HepG2 (cell line): ENCODE measurements around the gene SIGLEC6. TPM values are rescaled to one million over a fixed set of nuclear protein-coding genes. Genes with fewer than 3 reads are reported as not detected.
A peak's percentile ranks its signal among the peaks of the same experiment; 100 is the strongest.

Experiments used
- DPF2 ChIP-seq: sonication (generic); formaldehyde crosslinking; IDR thresholded peaks from 2 replicates; pipeline ENCODE4 v1.4.0; 2020; ENCODE audit warnings: mild to moderate bottlenecking, low read depth, missing genetic modification reagents, borderline replicate concordance
- GATAD1 ChIP-seq: IDR thresholded peaks from 2 replicates; pipeline ENCODE4 v1.6.1; 2016; ENCODE audit warnings: missing genetic modification reagents, missing compliant biosample characterization
- KDM5B ChIP-seq: sonication (generic); formaldehyde crosslinking; IDR thresholded peaks from 2 replicates; pipeline ENCODE4 v1.4.0; 2020; ENCODE audit warnings: missing genetic modification reagents, mild to moderate bottlenecking, borderline replicate concordance
- KLF13 ChIP-seq: sonication (generic); formaldehyde crosslinking; IDR thresholded peaks from 2 replicates; pipeline ENCODE4 v1.4.0; 2020; ENCODE audit warnings: mild to moderate bottlenecking, missing genetic modification reagents
- REST ChIP-seq, 2 experiments: IDR thresholded peaks; 2 replicates each; pipeline ENCODE4 v1.6.1; 2011 to 2012; ENCODE audit warnings: low read length in 2 of 2, borderline replicate concordance in 1 of 2, low read depth in 1 of 2, mild to moderate bottlenecking in 1 of 2, moderate library complexity in 1 of 2
- SATB2 ChIP-seq: sonication (generic); formaldehyde crosslinking; IDR thresholded peaks from 2 replicates; pipeline ENCODE4 v1.5.0; 2020; ENCODE audit warnings: missing genetic modification reagents
- SP2 ChIP-seq: sonication (generic); formaldehyde crosslinking; IDR thresholded peaks from 2 replicates; pipeline ENCODE4 v1.5.1; 2020; ENCODE audit warnings: mild to moderate bottlenecking, missing genetic modification reagents
- STAG1 ChIP-seq: sonication (generic); formaldehyde crosslinking; IDR thresholded peaks from 2 replicates; pipeline ENCODE4 v1.4.0; 2020; ENCODE audit warnings: missing genetic modification reagents
- U2AF1 ChIP-seq: fragments of 200-400 bp; formaldehyde crosslinking; optimal IDR thresholded peaks from 2 replicates; pipeline ENCODE3; 2017; ENCODE audit warnings: mild to moderate bottlenecking, low read depth, low read length
- ZBTB25 ChIP-seq: IDR thresholded peaks from 2 replicates; pipeline ENCODE4 v1.6.1; 2018; ENCODE audit warnings: missing genetic modification reagents
- ZFP41 ChIP-seq: sonication (generic); formaldehyde crosslinking; IDR thresholded peaks from 2 replicates; pipeline ENCODE4 v1.4.0; 2020; ENCODE audit warnings: mild to moderate bottlenecking, missing genetic modification reagents, borderline replicate concordance
- ZNF143 ChIP-seq: sonication (generic); formaldehyde crosslinking; IDR thresholded peaks from 2 replicates; pipeline ENCODE4 v1.4.0; 2020; ENCODE audit warnings: missing genetic modification reagents
- ZNF331 ChIP-seq: sonication (generic); formaldehyde crosslinking; IDR thresholded peaks from 2 replicates; pipeline ENCODE4 v1.4.0; 2020; ENCODE audit warnings: missing genetic modification reagents
- ZNF557 ChIP-seq: sonication (generic); formaldehyde crosslinking; IDR thresholded peaks from 2 replicates; pipeline ENCODE4 v1.4.0; 2020; ENCODE audit warnings: missing genetic modification reagents
- ZNF749 ChIP-seq: sonication (generic); formaldehyde crosslinking; IDR thresholded peaks from 2 replicates; pipeline ENCODE4 v1.8.0; 2022; ENCODE audit warnings: mild to moderate bottlenecking, missing genetic modification reagents, moderate library complexity, borderline replicate concordance
- ZSCAN12 ChIP-seq: sonication (generic); formaldehyde crosslinking; IDR thresholded peaks from 2 replicates; pipeline ENCODE4 v1.9.0; 2021; ENCODE audit warnings: mild to moderate bottlenecking, missing genetic modification reagents
- polyA plus RNA-seq, 8 experiments: library from polyadenylated mRNA; depleted of rRNA in 3 of 8; stranded (reverse) in 7 of 8; unstranded in 1 of 8; fragments of >200 nt; fragmentation: Illumina TruSeq in 4 of 8; extraction: Trizol in 4 of 8; gene quantifications; 2 replicates each; pipeline versions ENCODE4 v1.2.1 to v1.2.3, GENCODE V29; 2011 to 2016; ENCODE audit warnings: low read depth in 4 of 8, missing spikeins in 1 of 8, mixed read lengths in 1 of 8; ENCODE audit not compliant: insufficient read depth in 1 of 8
- total RNA-seq, 5 experiments: library from RNA; depleted of rRNA; stranded (reverse); fragments of >200 nt; fragmentation: Illumina TruSeq; extraction: Trizol; gene quantifications; 2 replicates each; pipeline ENCODE4 v1.2.3, GENCODE V29; 2016; ENCODE audit warnings: low read depth in 1 of 5
- TF ChIP-seq, protein P1 (sequence below): IDR thresholded peaks from 2 replicates; pipeline ENCODE4 v1.6.1; 2016; ENCODE audit warnings: missing compliant biosample characterization, missing genetic modification reagents, borderline replicate concordance
- TF ChIP-seq, protein P2 (sequence below): sonication (generic); formaldehyde crosslinking; IDR thresholded peaks from 2 replicates; pipeline ENCODE4 v1.4.0; 2020; ENCODE audit warnings: missing genetic modification reagents
- TF ChIP-seq, protein P3 (sequence below): sonication (generic); formaldehyde crosslinking; conservative IDR thresholded peaks from 2 replicates; pipeline ENCODE4 v1.4.0; 2020; ENCODE audit warnings: mild to moderate bottlenecking, missing genetic modification reagents, moderate library complexity

Gene SIGLEC6
- total and polyA plus RNA-seq, 2 of the 13 experiments (the other 11 are each of a cell fraction or from before 2014, with no cell fraction given), result not detected

GRCh38 chr19:51552996-51553725, 21.7 kb upstream of the SIGLEC6 start (continued):
- TF ChIP-seq, protein P1, sequence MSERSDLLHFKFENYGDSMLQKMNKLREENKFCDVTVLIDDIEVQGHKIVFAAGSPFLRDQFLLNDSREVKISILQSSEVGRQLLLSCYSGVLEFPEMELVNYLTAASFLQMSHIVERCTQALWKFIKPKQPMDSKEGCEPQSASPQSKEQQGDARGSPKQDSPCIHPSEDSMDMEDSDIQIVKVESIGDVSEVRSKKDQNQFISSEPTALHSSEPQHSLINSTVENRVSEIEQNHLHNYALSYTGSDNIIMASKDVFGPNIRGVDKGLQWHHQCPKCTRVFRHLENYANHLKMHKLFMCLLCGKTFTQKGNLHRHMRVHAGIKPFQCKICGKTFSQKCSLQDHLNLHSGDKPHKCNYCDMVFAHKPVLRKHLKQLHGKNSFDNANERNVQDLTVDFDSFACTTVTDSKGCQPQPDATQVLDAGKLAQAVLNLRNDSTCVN (CRISPR knock-in tag), result peak; percentile 91
- TF ChIP-seq ZNF143 (CRISPR knock-in tag), result 0 out of 2 replicates have a peak, but pooled peaks have one; percentile 28
- peak; percentile 93 for TF ChIP-seq SATB2 (CRISPR knock-in tag)
- TF ChIP-seq KDM5B (CRISPR knock-in tag), result no peak
- no peak for TF ChIP-seq DPF2
- TF ChIP-seq KLF13 (CRISPR knock-in tag), result 0 out of 2 replicates have a peak, but pooled peaks have one; percentile 78
- peak; percentile 90; the same call in 1 of the 2 replicates for TF ChIP-seq ZSCAN12 (CRISPR knock-in tag)
- TF ChIP-seq ZNF557 (CRISPR knock-in tag), result peak; percentile 96
- peak; percentile 13; the same call in 1 of the 2 replicates for TF ChIP-seq STAG1 (CRISPR knock-in tag)
- 0 out of 2 replicates have a peak, but pooled peaks have one; percentile 36 for TF ChIP-seq ZNF749
- no peak for TF ChIP-seq SP2 (CRISPR knock-in tag)
- TF ChIP-seq, protein P2, sequence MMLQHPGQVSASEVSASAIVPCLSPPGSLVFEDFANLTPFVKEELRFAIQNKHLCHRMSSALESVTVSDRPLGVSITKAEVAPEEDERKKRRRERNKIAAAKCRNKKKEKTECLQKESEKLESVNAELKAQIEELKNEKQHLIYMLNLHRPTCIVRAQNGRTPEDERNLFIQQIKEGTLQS (CRISPR knock-in tag), result peak; percentile 61; the same call in 1 of the 2 replicates
- TF ChIP-seq U2AF1, result no peak
- peak; percentile 88 for TF ChIP-seq ZNF331
- no peak for TF ChIP-seq ZFP41 (CRISPR knock-in tag)
- TF ChIP-seq ZBTB25, result peak; percentile 70; the same call in 1 of the 2 replicates
- peak; percentile 97 to 99 for TF ChIP-seq REST (IDR thresholded peaks at IDR 0.05; ENCODE audit: borderline replicate concordance in 1 of 2, low read depth in 1 of 2, low read length in 2 of 2)
- TF ChIP-seq, protein P3, sequence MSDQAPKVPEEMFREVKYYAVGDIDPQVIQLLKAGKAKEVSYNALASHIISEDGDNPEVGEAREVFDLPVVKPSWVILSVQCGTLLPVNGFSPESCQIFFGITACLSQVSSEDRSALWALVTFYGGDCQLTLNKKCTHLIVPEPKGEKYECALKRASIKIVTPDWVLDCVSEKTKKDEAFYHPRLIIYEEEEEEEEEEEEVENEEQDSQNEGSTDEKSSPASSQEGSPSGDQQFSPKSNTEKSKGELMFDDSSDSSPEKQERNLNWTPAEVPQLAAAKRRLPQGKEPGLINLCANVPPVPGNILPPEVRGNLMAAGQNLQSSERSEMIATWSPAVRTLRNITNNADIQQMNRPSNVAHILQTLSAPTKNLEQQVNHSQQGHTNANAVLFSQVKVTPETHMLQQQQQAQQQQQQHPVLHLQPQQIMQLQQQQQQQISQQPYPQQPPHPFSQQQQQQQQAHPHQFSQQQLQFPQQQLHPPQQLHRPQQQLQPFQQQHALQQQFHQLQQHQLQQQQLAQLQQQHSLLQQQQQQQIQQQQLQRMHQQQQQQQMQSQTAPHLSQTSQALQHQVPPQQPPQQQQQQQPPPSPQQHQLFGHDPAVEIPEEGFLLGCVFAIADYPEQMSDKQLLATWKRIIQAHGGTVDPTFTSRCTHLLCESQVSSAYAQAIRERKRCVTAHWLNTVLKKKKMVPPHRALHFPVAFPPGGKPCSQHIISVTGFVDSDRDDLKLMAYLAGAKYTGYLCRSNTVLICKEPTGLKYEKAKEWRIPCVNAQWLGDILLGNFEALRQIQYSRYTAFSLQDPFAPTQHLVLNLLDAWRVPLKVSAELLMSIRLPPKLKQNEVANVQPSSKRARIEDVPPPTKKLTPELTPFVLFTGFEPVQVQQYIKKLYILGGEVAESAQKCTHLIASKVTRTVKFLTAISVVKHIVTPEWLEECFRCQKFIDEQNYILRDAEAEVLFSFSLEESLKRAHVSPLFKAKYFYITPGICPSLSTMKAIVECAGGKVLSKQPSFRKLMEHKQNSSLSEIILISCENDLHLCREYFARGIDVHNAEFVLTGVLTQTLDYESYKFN (CRISPR knock-in tag), result no peak
- TF ChIP-seq GATAD1 (CRISPR knock-in tag), result peak; percentile 64
